Neural cell (in vitro differentiated cells): ENCODE results near the gene AMIGO1. TPM values are rescaled to one million over a fixed set of nuclear protein-coding genes. Genes with fewer than 3 reads are reported as not detected.

ENCODE experiments used
- H2AFZ ChIP-seq: fragments of 200-600, 300-800 bp; sonication (generic), shearing (Covaris generic); 2 replicates; pipeline ENCODE4 v1.6.0; 2014; ENCODE audit warnings: low read depth, mild to moderate bottlenecking, antibody characterized with exemption, low read length, moderate library complexity
- H3F3A ChIP-seq: fragments of 200-600 bp; shearing (Covaris generic); 2 replicates; pipeline ENCODE4 v1.6.1; 2016; ENCODE audit warnings: mild to moderate bottlenecking, moderate library complexity, mixed read lengths, antibody characterized with exemption, low read length; ENCODE audit not compliant: insufficient read depth, poor library complexity, severe bottlenecking
- H3K27ac ChIP-seq: fragments of 200-600, 300-800 bp; sonication (generic), shearing (Covaris generic); 2 replicates; pipeline ENCODE4 v1.5.1; 2014; ENCODE audit warnings: mild to moderate bottlenecking, low read length, moderate library complexity
- H3K27me3 ChIP-seq: fragments of 300-800, 200-600 bp; sonication (generic), shearing (Covaris generic); 2 replicates; pipeline ENCODE4 v1.6.0; 2014; ENCODE audit warnings: mild to moderate bottlenecking, low read depth, low read length, moderate library complexity; ENCODE audit not compliant: insufficient read depth
- H3K36me3 ChIP-seq: fragments of 300-800, 200-600 bp; sonication (generic), shearing (Covaris generic); 2 replicates; pipeline ENCODE4 v1.5.1; 2014; ENCODE audit warnings: mild to moderate bottlenecking, antibody characterized with exemption, low read length, moderate library complexity; ENCODE audit not compliant: insufficient read depth
- H3K4me2 ChIP-seq: fragments of 300-800, 200-600 bp; sonication (generic), shearing (Covaris generic); 2 replicates; pipeline ENCODE4 v1.6.0; 2014; ENCODE audit warnings: mild to moderate bottlenecking, low read length
- H3K4me3 ChIP-seq: fragments of 300-800, 200-600 bp; sonication (generic), shearing (Covaris generic); 2 replicates; pipeline ENCODE4 v1.5.1; 2014; ENCODE audit warnings: mild to moderate bottlenecking, low read length, moderate library complexity
- H3K79me2 ChIP-seq: fragments of 200-600 bp; shearing (Covaris generic); replicated peaks from 2 replicates; pipeline ENCODE4 v1.6.0; 2014; ENCODE audit warnings: mild to moderate bottlenecking, low read length, moderate library complexity; ENCODE audit not compliant: insufficient read depth
- H3K9ac ChIP-seq: fragments of 300-800, 200-600 bp; sonication (generic), shearing (Covaris generic); 2 replicates; pipeline ENCODE4 v1.6.1; 2016; ENCODE audit warnings: mild to moderate bottlenecking, low read length, mixed read lengths
- H3K9me2 ChIP-seq: fragments of 200-600 bp; shearing (Covaris generic); 2 replicates; pipeline ENCODE4 v1.6.1; 2016; ENCODE audit warnings: mild to moderate bottlenecking, low read length, mixed read lengths; ENCODE audit not compliant: insufficient read depth
- H3K9me3 ChIP-seq: fragments of 200-600, 300-800 bp; sonication (generic), shearing (Covaris generic); 2 replicates; pipeline ENCODE4 v1.6.1; 2016; ENCODE audit warnings: mild to moderate bottlenecking, mixed run types, low read length, moderate library complexity, mixed read lengths
- H4K20me1 ChIP-seq: fragments of 200-600 bp; shearing (Covaris generic); 2 replicates; pipeline ENCODE4 v1.6.1; 2016; ENCODE audit warnings: mild to moderate bottlenecking, mixed run types; ENCODE audit not compliant: insufficient read depth
- EP300 ChIP-seq: fragments of 450-650 bp; conservative IDR thresholded peaks from 2 replicates; pipeline ENCODE4 v1.6.1; 2014; ENCODE audit warnings: antibody characterized with exemption, mild to moderate bottlenecking, moderate library complexity; ENCODE audit not compliant: poor library complexity, severe bottlenecking
- EZH2 ChIP-seq: fragments of 200-600, 300-800 bp; shearing (Covaris generic), sonication (generic); IDR thresholded peaks from 2 replicates; pipeline ENCODE4 v1.6.1; 2014; ENCODE audit warnings: antibody characterized with exemption, low read length, borderline replicate concordance, mild to moderate bottlenecking; ENCODE audit not compliant: insufficient read depth, poor library complexity, severe bottlenecking
- MXI1 ChIP-seq: fragments of 450-650 bp; conservative IDR thresholded peaks from 2 replicates; pipeline ENCODE4 v1.6.1; 2014; ENCODE audit warnings: antibody characterized with exemption, mild to moderate bottlenecking; ENCODE audit not compliant: poor library complexity, severe bottlenecking
- POLR2AphosphoS5 ChIP-seq: IDR thresholded peaks from 2 replicates; pipeline ENCODE4 v1.6.1; 2012
- RAD21 ChIP-seq: fragments of 450-650 bp; conservative IDR thresholded peaks from 2 replicates; pipeline ENCODE4 v1.6.1; 2014; ENCODE audit warnings: antibody characterized with exemption, mild to moderate bottlenecking, moderate library complexity
- REST ChIP-seq: IDR thresholded peaks from 2 replicates; pipeline ENCODE4 v1.6.1; 2012; ENCODE audit warnings: borderline replicate concordance
- SMC3 ChIP-seq: fragments of 450-650 bp; conservative IDR thresholded peaks from 2 replicates; pipeline ENCODE4 v1.6.1; 2014; ENCODE audit warnings: antibody characterized with exemption, mild to moderate bottlenecking, moderate library complexity; ENCODE audit not compliant: poor library complexity
- TAF1 ChIP-seq: IDR thresholded peaks from 2 replicates; pipeline ENCODE4 v1.6.1; 2012; ENCODE audit warnings: low read depth
- polyA plus RNA-seq: library from polyadenylated mRNA; depleted of rRNA; stranded (reverse); fragments of >200 nt; gene quantifications from 2 replicates; pipeline ENCODE4 v1.2.3, GENCODE V29; 2014
- TF ChIP-seq, protein P1 (sequence below): fragments of 450-650 bp; IDR thresholded peaks from 2 replicates; pipeline ENCODE4 v1.5.1; 2014; ENCODE audit warnings: antibody characterized with exemption, mild to moderate bottlenecking, moderate library complexity; ENCODE audit not compliant: poor library complexity, severe bottlenecking

AMIGO1 gene
- polyA plus RNA-seq, 1 donor from 2014 or later: 12.6 TPM

- Histone ChIP-seq H3K9ac (no peak overlapping the region), H3K4me2 (no peak overlapping the region), H4K20me1 (no peaks in the 10 kb centered on the region), H3F3A (no peaks in the 10 kb centered on the region), H2AFZ (no peak overlapping the region), H3K9me2 (no peaks in the 10 kb centered on the region), H3K4me3 (no peak overlapping the region), H3K79me2 (no peaks in the 10 kb centered on the region), H3K9me3 (no peaks in the 10 kb centered on the region), H3K36me3 (no peaks in the 10 kb centered on the region), H3K27ac (no peak overlapping the region), H3K27me3 (no peaks in the 10 kb centered on the region)
- TF ChIP-seq EP300 (no peak), MXI1 (no peak), RAD21 (no peak), EZH2 (no peak), SMC3 (no peak), POLR2AphosphoS5 (no peak), REST (no peak), TAF1 (no peak)
- TF ChIP-seq, protein P1, sequence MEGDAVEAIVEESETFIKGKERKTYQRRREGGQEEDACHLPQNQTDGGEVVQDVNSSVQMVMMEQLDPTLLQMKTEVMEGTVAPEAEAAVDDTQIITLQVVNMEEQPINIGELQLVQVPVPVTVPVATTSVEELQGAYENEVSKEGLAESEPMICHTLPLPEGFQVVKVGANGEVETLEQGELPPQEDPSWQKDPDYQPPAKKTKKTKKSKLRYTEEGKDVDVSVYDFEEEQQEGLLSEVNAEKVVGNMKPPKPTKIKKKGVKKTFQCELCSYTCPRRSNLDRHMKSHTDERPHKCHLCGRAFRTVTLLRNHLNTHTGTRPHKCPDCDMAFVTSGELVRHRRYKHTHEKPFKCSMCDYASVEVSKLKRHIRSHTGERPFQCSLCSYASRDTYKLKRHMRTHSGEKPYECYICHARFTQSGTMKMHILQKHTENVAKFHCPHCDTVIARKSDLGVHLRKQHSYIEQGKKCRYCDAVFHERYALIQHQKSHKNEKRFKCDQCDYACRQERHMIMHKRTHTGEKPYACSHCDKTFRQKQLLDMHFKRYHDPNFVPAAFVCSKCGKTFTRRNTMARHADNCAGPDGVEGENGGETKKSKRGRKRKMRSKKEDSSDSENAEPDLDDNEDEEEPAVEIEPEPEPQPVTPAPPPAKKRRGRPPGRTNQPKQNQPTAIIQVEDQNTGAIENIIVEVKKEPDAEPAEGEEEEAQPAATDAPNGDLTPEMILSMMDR: no peak
Measured at GRCh38 chr1:109523706-109524105, 14.2 kb upstream of the AMIGO1 start.

- H3K79me2 ChIP-seq: no peaks in the 10 kb centered on the region
- H3K9me2 ChIP-seq: no peaks in the 10 kb centered on the region
- no peak overlapping the region for H3K9ac ChIP-seq
- no peaks in the 10 kb centered on the region for H3K9me3 ChIP-seq
- H3K4me2 ChIP-seq: no peak overlapping the region
- TF ChIP-seq EZH2 (no peak), SMC3 (no peak), RAD21 (no peak), TAF1 (no peak), EP300 (no peak), MXI1 (no peak), POLR2AphosphoS5 (no peak), REST (no peak)
- TF ChIP-seq, protein P1: no peak
- H3K4me3 ChIP-seq: no peak overlapping the region
- H3F3A ChIP-seq: no peaks in the 10 kb centered on the region
- H4K20me1 ChIP-seq: no peaks in the 10 kb centered on the region
- H3K36me3 ChIP-seq: no peaks in the 10 kb centered on the region
- H3K27me3 ChIP-seq: no peaks in the 10 kb centered on the region
- no peak overlapping the region for H3K27ac ChIP-seq
- no peak overlapping the region for H2AFZ ChIP-seq
Measured at GRCh38 chr1:109522026-109522425, 12.5 kb upstream of the AMIGO1 start.
